Measurements from ENCODE around the gene DBP.

DNA sequence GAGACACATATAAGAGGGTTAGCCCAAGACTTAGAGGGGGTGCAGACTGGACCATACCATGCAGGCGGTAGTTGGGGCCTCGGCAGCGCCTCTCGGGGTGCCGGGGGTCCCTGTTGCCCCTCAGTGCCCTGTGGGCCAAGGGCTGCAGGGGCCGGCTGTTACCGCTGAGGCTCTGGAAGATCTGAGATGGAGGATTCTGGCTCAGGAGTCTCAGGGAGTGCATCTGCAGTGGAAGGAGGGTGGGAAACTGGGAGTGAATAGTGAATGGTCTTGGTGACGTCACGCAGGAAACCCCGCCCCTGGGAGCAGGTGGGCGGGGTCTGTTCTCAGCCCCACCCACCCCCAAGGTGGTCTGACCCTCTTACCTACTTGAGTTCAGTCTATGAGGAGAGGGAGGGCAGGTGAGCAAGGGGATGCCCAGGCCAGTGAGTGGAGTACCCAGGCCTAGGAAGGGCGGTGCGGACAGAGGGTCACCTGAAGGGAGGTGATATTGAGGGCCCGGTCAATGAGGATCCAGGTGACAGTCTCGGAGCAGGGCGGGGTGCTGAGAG lies 1.7 kb upstream of the DBP start:
- TF ChIP-seq ZNF292 (tag by site-specific recombination; IDR thresholded peaks at IDR 0.05; ENCODE audit: borderline replicate concordance, low read depth) (no peak), ZNF416 (tag by site-specific recombination; IDR thresholded peaks at IDR 0.05) (no peak), ZNF302 (tag by site-specific recombination; IDR thresholded peaks at IDR 0.05; ENCODE audit: low read depth) (no peak), YY1 (tag by site-specific recombination; IDR thresholded peaks at IDR 0.05) (no peak), MYNN (tag by site-specific recombination; IDR thresholded peaks at IDR 0.05; ENCODE audit: borderline replicate concordance) (no peak), ZNF24 (tag by site-specific recombination; IDR thresholded peaks at IDR 0.05) (no peak), ZNF174 (tag by site-specific recombination; IDR thresholded peaks at IDR 0.05) (no peak), ZEB2 (tag by site-specific recombination; IDR thresholded peaks at IDR 0.05) (no peak), ZNF510 (tag by site-specific recombination; IDR thresholded peaks at IDR 0.05; ENCODE audit: insufficient replicate concordance) (no peak), ZNF19 (tag by site-specific recombination; IDR thresholded peaks at IDR 0.05; ENCODE audit: low read depth) (no peak)
- TF ChIP-seq, protein P1, sequence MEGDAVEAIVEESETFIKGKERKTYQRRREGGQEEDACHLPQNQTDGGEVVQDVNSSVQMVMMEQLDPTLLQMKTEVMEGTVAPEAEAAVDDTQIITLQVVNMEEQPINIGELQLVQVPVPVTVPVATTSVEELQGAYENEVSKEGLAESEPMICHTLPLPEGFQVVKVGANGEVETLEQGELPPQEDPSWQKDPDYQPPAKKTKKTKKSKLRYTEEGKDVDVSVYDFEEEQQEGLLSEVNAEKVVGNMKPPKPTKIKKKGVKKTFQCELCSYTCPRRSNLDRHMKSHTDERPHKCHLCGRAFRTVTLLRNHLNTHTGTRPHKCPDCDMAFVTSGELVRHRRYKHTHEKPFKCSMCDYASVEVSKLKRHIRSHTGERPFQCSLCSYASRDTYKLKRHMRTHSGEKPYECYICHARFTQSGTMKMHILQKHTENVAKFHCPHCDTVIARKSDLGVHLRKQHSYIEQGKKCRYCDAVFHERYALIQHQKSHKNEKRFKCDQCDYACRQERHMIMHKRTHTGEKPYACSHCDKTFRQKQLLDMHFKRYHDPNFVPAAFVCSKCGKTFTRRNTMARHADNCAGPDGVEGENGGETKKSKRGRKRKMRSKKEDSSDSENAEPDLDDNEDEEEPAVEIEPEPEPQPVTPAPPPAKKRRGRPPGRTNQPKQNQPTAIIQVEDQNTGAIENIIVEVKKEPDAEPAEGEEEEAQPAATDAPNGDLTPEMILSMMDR (tag by site-specific recombination; IDR thresholded peaks at IDR 0.05) = no peak
- TF ChIP-seq, protein P2, sequence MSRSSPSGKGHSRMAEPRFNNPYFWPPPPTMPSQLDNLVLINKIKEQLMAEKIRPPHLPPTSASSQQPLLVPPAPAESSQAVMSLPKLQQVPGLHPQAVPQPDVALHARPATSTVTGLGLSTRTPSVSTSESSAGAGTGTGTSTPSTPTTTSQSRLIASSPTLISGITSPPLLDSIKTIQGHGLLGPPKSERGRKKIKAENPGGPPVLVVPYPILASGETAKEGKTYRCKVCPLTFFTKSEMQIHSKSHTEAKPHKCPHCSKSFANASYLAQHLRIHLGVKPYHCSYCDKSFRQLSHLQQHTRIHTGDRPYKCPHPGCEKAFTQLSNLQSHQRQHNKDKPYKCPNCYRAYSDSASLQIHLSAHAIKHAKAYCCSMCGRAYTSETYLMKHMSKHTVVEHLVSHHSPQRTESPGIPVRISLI (tag by site-specific recombination; IDR thresholded peaks at IDR 0.05) = no peak
- TF ChIP-seq, protein P3, sequence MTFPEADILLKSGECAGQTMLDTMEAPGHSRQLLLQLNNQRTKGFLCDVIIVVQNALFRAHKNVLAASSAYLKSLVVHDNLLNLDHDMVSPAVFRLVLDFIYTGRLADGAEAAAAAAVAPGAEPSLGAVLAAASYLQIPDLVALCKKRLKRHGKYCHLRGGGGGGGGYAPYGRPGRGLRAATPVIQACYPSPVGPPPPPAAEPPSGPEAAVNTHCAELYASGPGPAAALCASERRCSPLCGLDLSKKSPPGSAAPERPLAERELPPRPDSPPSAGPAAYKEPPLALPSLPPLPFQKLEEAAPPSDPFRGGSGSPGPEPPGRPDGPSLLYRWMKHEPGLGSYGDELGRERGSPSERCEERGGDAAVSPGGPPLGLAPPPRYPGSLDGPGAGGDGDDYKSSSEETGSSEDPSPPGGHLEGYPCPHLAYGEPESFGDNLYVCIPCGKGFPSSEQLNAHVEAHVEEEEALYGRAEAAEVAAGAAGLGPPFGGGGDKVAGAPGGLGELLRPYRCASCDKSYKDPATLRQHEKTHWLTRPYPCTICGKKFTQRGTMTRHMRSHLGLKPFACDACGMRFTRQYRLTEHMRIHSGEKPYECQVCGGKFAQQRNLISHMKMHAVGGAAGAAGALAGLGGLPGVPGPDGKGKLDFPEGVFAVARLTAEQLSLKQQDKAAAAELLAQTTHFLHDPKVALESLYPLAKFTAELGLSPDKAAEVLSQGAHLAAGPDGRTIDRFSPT (tag by site-specific recombination; IDR thresholded peaks at IDR 0.05) = no peak
